ENCODE data around the gene SNX21.
A peak's percentile ranks its signal among the peaks of the same experiment; 100 is the strongest.
"Not testable (repeated sequence)": the region's sequence is repeated elsewhere in the genome, so short reads cannot be mapped to it uniquely, and the experiment has no call there.

SNX21 gene

GRCh38 chr20:45823949-45824835, 9.4 kb upstream of the SNX21 start:
- DNase-seq (ENCODE audit: low read depth in 2 of 2), result peak in 1 of 2 donors; percentile 17

- no peak for DNase-seq (ENCODE audit: low read depth in 2 of 2)
These were observed 7.1 kb upstream of the SNX21 start for GRCh38 chr20:45826381-45827019.

GRCh38 chr20:45827030-45827652, 6.5 kb upstream of the SNX21 start, which contains the start of gene TNNC2:
Gene TNNC2, minus strand, starts transcription at chr20:45827312. Its CDS starts 64 bp downstream, at chr20:45827248.
- no peak for DNase-seq (ENCODE audit: low read depth in 2 of 2)

GRCh38 chr20:45827712-45828111, 5.9 kb upstream of the SNX21 start:
- no peak for DNase-seq (ENCODE audit: low read depth in 2 of 2)

GRCh38 chr20:45828589-45828988, 5.0 kb upstream of the SNX21 start:
- no peak for DNase-seq (ENCODE audit: low read depth in 2 of 2)

- not testable (repeated sequence) for DNase-seq (ENCODE audit: low read depth in 2 of 2)
These were observed 3.9 kb upstream of the SNX21 start for GRCh38 chr20:45829673-45830106.

GRCh38 chr20:45832619-45833018, 980 bp upstream of the SNX21 start:
- no peak for DNase-seq (ENCODE audit: low read depth in 2 of 2)

GRCh38 chr20:45833883-45834796, 541 bp downstream of the SNX21 start:
- no peak for DNase-seq (ENCODE audit: low read depth in 2 of 2)

- DNase-seq (ENCODE audit: low read depth in 2 of 2), result no peak
These were observed 1.2 kb downstream of the SNX21 start for GRCh38 chr20:45834797-45835161.

GRCh38 chr20:45835329-45835765, 1.7 kb downstream of the SNX21 start:
- no peak for DNase-seq (ENCODE audit: low read depth in 2 of 2)

GRCh38 chr20:45835825-45836224, 2.2 kb downstream of the SNX21 start:
- no peak for DNase-seq (ENCODE audit: low read depth in 2 of 2)

GRCh38 chr20:45836841-45837240, 3.2 kb downstream of the SNX21 start:
- no peak for DNase-seq (ENCODE audit: low read depth in 2 of 2)

- no peak for DNase-seq (ENCODE audit: low read depth in 2 of 2)
These were observed 7.2 kb downstream of the SNX21 start for GRCh38 chr20:45840700-45841198.

GRCh38 chr20:45841407-45842129, 8.0 kb downstream of the SNX21 start:
- no peak for DNase-seq (ENCODE audit: low read depth in 2 of 2)

GRCh38 chr20:45842169-45842812, 8.7 kb downstream of the SNX21 start:
- DNase-seq (ENCODE audit: low read depth in 2 of 2), result no peak

- no peak for DNase-seq (ENCODE audit: low read depth in 2 of 2)
These were observed 9.9 kb downstream of the SNX21 start for GRCh38 chr20:45843506-45843905.

GRCh38 chr20:45845452-45845851, 11.9 kb downstream of the SNX21 start:
- no peak for DNase-seq (ENCODE audit: low read depth in 2 of 2)

GRCh38 chr20:45848421-45848820, 14.8 kb downstream of the SNX21 start:
- DNase-seq (ENCODE audit: low read depth in 2 of 2), result no peak

GRCh38 chr20:45848969-45849582, 15.5 kb downstream of the SNX21 start:
- DNase-seq (ENCODE audit: low read depth in 2 of 2), result no peak

- DNase-seq (ENCODE audit: low read depth in 2 of 2), result no peak
These were observed 16.6 kb downstream of the SNX21 start for GRCh38 chr20:45850238-45850637.

All from activated CD8-positive, alpha-beta memory T cell treated with anti-CD3 and anti-CD28 coated beads for 4 hours (primary cell).